ENCODE results near the gene LHFPL2. TPM values are rescaled to one million over a fixed set of nuclear protein-coding genes. Genes with fewer than 3 reads are reported as not detected.
"Not testable (repeated sequence)": the region's sequence is repeated elsewhere in the genome, so short reads cannot be mapped to it uniquely, and the experiment has no call there.

Gene LHFPL2
- total RNA-seq, 1 donor from 2014 or later, result 5.4 TPM

DNA sequence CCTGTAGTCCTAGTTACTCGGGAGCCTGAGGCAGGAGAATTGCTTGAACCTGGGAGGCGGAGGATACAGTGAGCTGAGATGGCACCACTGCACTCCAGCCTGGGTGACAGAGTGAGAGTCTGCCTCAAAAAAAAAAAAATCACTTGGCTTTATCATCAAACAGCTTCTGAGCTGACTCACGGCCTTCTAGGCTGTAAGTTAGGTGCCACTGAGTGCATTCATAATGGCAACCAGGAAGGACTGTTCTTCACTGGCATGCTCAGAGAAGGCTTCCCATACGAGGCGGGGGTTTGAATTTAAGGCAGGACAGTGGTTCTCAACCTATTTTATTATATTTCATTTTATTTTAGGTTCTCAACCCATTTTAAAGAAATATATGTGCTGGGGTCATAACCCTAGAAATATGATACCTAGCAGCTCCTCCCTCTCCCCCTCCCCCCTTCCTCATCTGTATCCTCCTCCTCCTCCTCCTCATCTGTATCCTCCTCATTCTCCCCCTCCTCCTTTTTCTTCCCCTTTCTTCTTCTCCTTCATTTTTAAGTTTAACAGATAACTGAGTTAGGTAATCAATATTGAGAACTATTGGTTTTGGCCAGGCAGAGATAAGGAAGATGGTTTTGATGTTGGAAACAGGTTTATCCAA lies 19.0 kb upstream of the LHFPL2 start:
- ATAC-seq, result no peak
- intact Hi-C loops (cut with micrococcal nuclease), result no loop called here
- no peak for DNase-seq

DNA sequence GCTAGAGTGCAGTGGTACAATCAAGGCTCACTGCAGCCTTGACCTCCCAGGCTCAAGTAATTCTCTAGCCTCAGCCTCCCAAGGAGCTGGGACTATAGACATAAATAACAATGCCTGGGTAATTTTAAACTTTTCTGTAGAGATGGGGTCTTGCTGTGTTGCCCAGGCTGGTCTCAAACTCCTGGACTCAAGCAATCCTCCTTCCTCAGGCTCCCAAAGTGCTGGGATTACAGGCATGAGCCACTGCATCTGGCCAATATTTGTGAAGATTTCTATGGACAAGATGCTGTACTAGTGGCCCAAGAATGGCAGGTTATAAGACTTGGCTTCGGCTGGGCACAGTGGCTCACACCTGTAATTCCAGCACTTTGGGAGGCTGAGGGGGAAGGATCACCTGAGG lies 18.4 kb upstream of the LHFPL2 start:
- DNase-seq; intact Hi-C loops (cut with micrococcal nuclease); ATAC-seq: not testable (repeated sequence)

DNA sequence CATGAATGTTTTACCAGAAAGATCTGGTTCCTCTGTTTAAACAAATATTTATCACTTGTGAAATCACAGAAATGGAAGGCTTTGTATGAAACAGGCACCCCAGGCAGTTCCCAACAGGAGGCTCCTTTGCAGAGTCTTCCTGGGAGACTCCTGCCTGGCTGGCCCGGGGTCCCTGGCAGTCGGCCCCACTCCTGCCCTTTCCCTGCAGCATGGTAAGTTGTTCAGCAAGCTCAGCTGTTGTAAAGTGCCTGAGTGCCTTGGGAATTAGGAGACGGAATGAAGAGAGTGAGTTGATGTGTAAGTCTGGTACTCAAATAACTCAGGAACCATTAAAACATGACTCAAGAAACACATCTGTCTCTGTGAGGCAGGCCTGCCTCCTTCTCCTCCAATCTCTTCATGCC lies 17.5 kb upstream of the LHFPL2 start:
- ATAC-seq (no peak), DNase-seq (no peak)
- intact Hi-C loops (cut with micrococcal nuclease), result no loop called here

DNA sequence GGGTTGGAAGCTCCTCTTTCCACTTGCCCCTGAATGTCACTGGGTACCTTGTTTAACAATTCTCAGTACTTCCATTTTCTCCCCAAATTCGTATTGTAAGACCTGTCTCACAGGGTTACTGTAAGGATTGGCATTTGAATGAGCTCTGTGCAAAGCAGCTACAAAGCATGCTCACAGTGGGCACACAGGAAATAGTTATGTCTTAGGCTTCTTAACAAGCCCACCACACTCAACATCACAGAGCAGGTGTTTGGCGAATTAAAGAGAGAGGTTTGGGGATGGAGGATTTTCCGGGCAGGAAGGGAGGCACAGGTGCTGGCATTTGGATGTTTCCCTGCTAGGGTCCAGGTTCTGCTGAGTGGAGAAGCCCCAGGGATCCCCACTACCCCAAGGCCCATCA lies 17.0 kb upstream of the LHFPL2 start:
- DNase-seq (no peak), ATAC-seq (no peak)

DNA sequence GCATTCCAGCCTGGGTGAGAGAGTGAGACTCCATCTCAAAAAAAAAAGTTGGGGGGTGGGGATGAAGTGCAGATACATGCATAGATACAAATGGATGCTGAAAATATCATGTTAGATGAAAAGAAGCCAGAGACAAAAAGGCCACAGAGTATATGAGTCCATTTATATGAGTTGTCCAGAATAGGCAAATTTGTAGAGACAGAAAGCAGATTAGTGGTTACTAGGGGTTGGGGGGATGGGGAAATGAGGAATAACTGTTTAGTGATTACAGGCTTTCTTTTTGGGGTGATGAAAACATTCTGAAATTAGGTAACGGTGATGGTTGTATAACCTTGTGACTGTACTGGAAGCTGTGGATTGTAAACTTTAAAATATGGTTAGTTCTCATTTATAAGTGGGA lies 13.8 kb upstream of the LHFPL2 start:
- DNase-seq (no peak), ATAC-seq (no peak)
- intact Hi-C loops (cut with micrococcal nuclease), result no loop called here

More for the DNA sequence above, 17.0 kb upstream of the LHFPL2 start:
- intact Hi-C loops (cut with micrococcal nuclease), result no loop called here

DNA sequence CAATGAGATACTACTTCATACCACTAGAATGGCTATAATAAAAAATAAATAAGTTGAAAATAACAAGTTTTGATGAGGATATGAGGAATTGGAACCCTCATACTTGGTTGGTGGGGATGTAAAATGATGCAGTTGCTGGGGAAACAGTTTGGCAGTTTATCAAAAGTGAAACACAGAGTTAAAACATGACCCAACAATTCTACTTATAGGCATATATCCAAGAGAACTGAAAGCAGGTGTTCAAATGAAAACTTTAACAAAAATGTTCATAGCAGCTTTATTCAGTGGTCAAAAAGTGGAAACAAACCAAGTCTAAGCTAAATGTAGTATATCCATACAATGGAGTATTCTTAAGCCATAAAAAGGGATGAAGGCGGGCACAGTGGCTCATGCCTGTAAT lies 13.1 kb upstream of the LHFPL2 start:
- intact Hi-C loops (cut with micrococcal nuclease), result no loop called here
- DNase-seq (no peak), ATAC-seq (no peak)

DNA sequence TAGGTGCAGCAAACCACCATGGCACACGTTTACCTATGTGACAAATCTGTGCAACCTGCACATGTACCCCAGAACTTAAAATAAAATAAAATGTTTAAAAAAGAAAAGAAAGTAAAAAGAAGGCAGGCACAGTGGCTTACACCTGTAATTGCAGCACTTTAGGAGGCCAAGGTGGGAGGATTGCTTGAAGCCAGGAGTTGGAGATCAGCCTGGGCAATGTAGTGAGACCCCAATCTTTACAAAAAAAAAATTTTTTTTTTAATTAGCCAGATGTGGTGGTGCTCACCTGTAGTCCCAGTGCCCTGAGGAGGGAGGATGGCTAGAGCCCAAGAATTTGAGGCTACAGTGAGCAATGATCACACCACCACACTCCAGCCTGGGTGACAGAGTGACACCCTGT lies 12.5 kb upstream of the LHFPL2 start:
- ATAC-seq (no peak), DNase-seq (no peak)
- intact Hi-C loops (cut with micrococcal nuclease), result no loop called here

DNA sequence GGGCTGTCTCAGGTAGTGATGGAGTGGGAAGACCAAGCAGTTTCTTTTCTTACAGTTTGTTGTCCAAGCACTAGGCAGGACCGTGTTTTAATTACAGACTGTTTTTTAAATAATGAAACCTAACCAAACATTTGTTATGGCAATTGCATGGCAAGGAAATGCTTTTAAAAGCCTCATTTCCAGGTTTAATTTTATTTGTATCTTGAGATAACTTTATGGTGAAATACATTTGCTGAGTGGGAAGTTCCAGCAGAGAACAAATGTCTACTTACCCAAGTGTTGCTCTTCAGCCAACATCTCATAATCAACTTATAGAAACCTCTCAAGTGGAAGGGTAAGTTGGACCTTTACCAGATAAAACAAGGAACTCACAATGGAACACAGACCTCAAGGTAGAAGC lies 11.8 kb upstream of the LHFPL2 start:
- DNase-seq (no peak), ATAC-seq (no peak)
- intact Hi-C loops (cut with micrococcal nuclease), result no loop called here

DNA sequence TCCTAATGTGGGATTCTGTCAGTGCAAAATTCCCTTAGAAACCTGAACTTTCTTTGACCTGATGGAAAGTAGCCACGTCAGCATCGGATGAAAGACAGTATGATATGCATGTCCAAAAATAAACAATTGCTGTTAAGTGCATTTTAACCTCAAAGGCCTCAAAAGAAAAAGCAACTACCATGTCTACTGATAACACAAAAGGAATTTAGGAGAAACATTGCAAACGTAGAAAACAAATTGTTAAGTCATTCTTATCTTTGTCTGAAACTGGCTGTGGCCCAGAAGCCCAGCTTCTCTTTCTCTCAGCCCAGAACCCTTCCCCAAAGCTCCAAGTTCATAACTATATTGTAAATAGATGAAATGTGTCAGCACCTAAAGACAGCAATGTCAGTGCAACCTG lies 11.1 kb upstream of the LHFPL2 start:
- DNase-seq (no peak), ATAC-seq (peak; percentile 17)
- intact Hi-C loops (cut with micrococcal nuclease), result no loop called here

DNA sequence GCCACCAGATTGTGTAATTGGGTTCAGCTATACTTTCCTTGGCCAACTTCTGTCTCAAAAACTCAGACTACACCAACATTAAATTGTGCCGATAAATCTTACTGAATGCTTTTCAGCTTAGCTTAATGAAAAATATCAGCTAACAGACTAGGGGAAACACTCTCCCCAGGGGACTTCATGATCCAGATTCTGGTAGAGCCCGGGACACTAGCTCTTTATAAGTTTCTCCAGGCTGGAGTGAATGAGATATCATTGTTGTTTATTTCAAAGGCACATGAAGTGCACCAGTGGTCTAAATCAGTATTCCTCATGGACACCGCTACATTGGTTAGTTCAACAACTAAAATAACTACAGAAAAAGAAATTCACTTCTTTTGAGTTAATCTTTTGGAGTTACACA lies 10.5 kb upstream of the LHFPL2 start:
- intact Hi-C loops (cut with micrococcal nuclease), result no loop called here
- no peak for DNase-seq

DNA sequence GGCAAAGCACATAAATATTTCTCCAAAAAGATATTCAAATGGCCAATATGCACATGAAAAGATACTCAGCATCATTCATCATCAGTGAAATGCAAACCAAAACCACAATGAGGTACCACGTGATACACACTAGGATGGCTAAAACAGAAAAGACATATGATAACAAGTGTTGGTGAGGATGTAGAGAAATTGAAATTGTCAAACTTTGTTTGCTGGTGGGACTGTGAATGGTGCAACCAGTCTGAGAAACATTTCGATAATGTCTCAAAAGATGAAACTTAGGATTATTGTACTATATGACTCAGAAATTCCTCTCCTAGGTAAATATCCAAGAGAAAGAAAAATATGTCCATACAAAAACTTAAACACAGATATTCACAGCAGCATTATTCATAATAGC lies 8.6 kb upstream of the LHFPL2 start:
- intact Hi-C loops (cut with micrococcal nuclease), result no loop called here
- DNase-seq (no peak), ATAC-seq (no peak)

More for the DNA sequence above, 10.5 kb upstream of the LHFPL2 start:
- ATAC-seq, result peak; percentile 93

DNA sequence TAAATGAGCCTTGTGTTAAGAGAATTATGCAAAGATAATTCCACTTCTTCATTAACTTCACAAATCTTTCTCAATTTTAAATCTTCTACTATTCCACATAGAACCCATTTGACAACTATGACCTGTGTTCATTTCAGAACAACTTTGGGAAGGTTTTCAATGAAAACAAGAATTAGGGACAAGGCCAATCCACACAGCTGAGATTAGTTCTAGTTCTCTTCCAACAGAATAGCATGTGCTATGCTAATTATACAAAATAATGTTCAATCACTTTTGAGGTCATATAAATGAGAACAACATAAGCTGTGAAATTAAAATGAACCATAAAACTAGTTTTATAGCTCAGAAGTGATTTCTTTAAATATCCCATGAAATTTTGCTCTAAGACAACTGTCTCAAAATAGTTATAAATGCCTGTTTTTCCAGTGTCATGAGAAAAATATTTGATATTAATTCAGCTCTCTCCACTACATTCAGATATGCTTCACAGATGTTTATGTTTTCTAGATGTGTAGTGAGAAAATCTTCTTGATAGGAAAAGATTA lies 7.2 kb upstream of the LHFPL2 start:
- no peak for DNase-seq
- peak; percentile 30 for ATAC-seq
- intact Hi-C loops (cut with micrococcal nuclease), result no loop called here

DNA sequence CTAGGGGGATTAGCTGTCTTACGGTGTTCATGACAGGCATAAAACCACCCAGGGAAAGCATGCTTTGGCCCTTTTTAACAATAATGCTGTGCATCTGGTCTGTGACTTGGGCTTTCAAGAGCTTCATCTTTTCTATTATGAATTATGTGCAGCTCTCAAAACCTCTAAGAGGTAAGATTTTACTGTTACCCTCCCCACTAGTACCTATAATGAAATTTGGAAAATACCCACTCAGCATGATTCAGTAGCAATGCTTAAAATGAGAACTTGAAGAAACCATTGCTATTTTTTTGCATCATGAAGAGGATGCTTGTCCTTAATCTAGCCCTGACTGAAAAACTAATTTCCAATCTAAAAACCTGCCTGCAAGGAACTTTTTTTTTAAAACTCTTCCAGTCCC lies 5.8 kb upstream of the LHFPL2 start:
- intact Hi-C loops (cut with micrococcal nuclease), result no loop called here
- DNase-seq, result no peak
- no peak for ATAC-seq

DNA sequence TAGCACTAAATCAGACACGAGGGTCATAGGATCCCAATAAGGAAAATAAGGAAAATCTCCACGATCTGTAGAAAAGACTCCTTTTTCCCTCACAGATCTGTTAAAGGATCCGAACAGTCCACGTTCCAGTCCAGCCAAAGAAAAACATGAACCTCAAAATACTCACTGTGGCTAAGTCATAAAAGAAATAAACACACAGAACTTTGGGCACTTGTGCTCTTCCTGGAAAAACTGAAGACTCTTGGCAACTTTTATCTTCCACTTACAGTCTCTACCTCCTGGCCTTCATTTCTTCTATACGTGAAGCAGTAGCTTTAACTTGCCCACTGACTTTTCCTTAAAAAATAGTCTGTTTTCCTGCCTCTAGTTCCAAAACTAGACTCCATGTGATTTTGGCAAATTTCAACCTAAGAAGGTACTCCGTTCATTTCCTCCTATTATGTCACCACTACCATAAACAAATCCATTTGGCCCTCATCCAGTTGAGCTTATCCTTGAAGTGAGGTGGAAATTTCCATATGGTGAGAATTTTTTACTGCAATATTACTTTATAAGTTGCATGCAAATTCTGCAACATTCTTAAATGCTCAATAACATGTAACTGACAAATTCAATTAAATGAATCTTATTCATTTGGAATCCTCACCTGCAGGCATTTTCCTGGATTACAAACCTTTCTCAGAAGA lies 5.3 kb upstream of the LHFPL2 start:
- ATAC-seq (no peak), DNase-seq (no peak)
- intact Hi-C loops (cut with micrococcal nuclease), result no loop called here

DNA sequence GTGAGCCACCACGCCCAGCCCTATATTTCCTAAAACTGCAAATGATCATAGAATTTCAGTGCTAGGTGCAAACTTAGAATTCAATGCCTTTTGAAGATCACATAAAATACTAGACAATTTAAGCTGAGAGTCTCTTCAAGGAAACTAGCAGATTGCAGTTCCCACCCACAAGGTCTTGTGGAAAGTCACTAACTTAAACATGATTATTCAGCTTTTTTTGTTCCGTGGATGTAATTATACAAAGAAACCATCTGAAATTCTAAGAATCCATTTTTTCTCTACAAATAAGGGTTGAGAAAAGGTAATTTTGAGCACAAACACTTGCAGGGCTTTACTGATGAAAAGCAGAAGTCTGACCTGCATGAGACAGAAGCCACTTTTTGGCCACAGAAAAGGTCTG lies 4.5 kb upstream of the LHFPL2 start:
- ATAC-seq, result no peak
- DNase-seq, result no peak
- intact Hi-C loops (cut with micrococcal nuclease), result no loop called here

DNA sequence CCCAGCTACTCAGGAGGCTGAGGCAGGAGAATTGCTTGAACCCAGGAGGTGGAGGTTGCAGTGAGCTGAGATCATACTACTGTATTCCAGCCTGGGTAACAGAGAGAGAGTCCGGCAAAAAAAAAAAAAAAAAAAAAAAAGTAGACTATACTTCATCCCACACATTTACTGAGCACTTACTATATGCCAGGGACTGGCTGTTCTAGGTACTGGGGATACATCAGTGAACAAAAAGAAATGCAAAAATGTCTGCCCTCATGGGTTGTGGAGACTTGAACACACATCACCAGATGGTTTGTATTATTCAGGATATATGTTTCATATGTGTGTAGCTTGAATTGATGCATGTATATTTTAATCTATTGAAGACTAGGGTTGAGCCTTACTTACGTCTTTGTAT lies 2.9 kb upstream of the LHFPL2 start:
- intact Hi-C loops (cut with micrococcal nuclease), result no loop called here
- no peak for DNase-seq
- no peak for ATAC-seq

DNA sequence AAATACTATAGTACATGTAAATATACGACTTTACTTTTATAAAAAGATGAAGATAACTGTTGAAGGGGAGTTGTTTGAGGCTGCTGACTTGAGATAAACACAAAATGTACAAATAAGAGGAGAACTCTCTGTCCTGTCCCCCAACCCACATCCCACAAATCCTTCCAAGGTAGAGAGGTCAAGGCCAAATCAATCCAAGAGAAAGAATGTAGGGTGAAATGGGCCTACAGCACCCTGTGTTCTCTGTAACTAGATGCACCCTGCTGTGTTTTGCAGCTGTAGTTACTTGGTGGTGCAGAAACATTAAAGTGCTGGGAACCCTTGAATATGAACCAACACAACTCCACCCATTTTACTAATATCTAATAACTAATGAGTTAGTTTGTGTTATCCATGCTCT lies 2.0 kb upstream of the LHFPL2 start:
- ATAC-seq (no peak), DNase-seq (no peak)
- intact Hi-C loops (cut with micrococcal nuclease), result no loop called here

DNA sequence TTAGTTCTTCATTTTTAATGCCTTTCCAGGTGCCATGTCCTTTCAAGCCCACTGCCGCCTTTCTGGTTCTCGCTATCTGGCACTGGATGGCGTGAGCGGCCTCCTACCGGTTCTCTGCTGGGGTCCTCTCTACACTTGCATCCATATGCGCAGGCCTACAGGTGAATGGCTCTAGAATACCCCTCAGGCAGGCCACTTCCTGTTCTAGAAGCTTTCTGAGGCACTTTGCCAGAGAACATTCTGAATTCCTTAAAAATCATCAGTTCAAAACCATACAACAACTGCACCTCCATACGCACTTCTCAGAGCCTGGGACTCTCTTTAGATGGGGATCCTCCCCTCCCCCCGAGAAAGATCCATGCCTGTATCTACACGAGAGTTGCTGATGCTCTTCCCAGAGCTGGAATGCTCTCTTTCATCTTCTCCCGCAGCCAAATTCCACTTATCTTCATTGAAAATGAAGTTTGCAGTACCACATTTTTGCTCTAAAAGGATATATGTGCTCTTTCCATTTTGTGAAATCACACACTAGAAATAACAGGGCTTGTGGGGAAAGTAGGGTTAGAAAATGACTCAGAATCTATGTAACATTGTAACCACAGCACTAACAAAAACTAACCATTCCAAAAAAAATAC lies 1.4 kb upstream of the LHFPL2 start:
- intact Hi-C loops (cut with micrococcal nuclease), result no loop called here
- no peak for ATAC-seq

DNA sequence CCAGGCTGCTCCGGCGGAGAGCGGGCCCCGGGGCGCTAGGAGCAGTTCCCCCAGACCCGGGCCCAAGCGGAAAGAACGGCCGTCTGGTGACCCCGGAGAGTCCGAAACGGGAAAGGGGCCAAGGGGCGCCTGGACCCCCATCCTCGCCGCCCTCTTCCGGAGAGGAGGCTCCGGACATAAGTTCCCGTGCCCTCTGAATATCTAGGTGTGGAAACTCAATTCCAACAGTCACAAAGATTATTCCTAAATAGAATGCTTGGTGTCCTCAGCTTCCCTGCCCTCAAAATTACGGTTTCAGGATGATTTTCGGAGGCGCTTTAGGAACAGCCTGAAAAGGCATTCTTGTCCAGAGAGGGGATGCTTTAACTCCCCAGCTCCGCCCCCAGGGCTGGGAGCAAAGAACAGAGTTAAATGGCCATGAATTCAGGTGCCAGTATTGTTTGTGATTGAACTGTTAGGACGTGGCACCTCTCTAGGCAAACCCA lies 681 bp upstream of the LHFPL2 start:
- ATAC-seq, result peak; percentile 1
- intact Hi-C loops (cut with micrococcal nuclease), result no loop called here
- peak; percentile 32 for DNase-seq

More for the DNA sequence above, 1.4 kb upstream of the LHFPL2 start:
- no peak for DNase-seq

DNA sequence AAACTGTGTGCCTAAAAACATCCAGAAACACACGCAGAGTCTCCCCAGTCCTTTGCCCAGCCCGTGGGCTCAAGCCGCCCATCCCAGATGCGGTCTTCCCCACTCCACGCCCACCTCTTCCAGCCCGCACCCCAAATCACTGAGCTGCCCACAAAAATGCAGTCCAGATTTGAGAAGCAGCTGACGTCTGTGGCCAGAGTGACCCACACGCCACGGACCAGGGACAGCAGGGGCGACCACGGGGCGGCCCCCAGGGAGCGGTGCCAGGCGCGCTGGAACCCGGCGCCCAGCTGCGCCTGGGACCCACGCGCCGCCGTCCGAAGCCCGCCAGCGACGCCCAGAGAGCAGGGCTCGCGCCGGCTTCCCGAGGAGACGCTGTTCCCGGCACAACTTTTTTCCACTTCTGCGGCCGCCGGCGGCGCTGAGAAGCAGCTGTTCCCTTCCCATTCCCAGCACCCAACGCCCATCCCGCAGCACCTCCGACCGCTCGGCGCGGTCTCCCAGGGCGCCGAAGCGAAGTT lies 674 bp downstream of the LHFPL2 start:
- intact Hi-C loops (cut with micrococcal nuclease), result no loop called here
- peak; percentile 80 for DNase-seq
- ATAC-seq, result peak; percentile 66

Data from left ventricle myocardium superior (tissue), 1 donor.